Measurements from ENCODE around the gene RABGGTA.

DNA sequence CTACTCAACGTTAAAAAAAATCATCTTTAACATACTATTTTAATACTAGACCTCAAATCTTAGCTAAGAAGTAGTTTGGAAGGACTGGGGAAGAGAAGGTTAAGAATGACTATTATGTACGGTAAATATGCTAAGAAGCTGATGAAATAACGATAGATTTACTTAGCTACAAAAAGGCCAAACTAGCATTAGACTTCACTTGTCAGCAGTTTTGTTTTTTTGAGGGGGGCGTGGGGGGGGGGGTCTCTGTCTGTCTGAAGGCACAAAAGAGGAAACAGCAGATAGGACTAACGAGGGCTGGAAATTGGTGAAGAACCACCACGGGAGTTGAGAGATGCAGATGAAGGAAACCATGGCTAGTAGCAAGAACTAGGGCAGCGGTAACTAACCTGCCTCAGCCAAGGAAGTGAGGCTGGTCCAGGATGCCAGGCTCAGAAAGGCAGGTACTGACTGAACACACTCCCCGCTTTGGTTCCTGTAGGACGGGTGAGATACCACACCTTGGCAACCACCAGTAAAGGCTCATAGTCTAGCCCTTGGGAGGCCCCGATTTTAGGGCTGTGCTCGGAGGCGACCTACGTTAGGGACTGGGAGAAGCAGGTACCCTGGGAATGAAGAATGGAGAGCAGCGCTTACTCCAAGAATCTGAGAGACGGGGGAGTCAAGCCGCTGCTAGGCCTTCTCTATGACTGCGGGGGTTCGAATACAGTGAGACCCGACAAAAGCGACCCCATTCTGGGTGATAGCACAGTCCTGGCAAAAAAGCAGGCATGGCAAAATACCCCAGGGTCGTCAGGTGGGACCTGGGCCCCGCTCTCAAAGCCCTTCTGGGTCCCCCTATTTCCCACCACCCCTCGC lies 39.9 kb downstream of the RABGGTA start:
- TF ChIP-seq POLR2AphosphoS5 (IDR thresholded peaks at IDR 0.05; ENCODE audit: low read depth, low read length) (no peak), TAF1 (IDR thresholded peaks at IDR 0.05; ENCODE audit: borderline replicate concordance, insufficient read depth, low read length) (no peak), SIN3A (IDR thresholded peaks at IDR 0.05; ENCODE audit: borderline replicate concordance, insufficient read depth, low read length) (no peak), FOXP2 (optimal IDR thresholded peaks at IDR 0.05; ENCODE audit: borderline replicate concordance, extremely low read depth, extremely low read length, insufficient read depth) (no peak)
- TF ChIP-seq, protein P1, sequence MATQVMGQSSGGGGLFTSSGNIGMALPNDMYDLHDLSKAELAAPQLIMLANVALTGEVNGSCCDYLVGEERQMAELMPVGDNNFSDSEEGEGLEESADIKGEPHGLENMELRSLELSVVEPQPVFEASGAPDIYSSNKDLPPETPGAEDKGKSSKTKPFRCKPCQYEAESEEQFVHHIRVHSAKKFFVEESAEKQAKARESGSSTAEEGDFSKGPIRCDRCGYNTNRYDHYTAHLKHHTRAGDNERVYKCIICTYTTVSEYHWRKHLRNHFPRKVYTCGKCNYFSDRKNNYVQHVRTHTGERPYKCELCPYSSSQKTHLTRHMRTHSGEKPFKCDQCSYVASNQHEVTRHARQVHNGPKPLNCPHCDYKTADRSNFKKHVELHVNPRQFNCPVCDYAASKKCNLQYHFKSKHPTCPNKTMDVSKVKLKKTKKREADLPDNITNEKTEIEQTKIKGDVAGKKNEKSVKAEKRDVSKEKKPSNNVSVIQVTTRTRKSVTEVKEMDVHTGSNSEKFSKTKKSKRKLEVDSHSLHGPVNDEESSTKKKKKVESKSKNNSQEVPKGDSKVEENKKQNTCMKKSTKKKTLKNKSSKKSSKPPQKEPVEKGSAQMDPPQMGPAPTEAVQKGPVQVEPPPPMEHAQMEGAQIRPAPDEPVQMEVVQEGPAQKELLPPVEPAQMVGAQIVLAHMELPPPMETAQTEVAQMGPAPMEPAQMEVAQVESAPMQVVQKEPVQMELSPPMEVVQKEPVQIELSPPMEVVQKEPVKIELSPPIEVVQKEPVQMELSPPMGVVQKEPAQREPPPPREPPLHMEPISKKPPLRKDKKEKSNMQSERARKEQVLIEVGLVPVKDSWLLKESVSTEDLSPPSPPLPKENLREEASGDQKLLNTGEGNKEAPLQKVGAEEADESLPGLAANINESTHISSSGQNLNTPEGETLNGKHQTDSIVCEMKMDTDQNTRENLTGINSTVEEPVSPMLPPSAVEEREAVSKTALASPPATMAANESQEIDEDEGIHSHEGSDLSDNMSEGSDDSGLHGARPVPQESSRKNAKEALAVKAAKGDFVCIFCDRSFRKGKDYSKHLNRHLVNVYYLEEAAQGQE (IDR thresholded peaks at IDR 0.05; ENCODE audit: insufficient read depth in 1 of 2, low read depth in 2 of 2, low read length in 2 of 2): no peak

Data from PFSK-1 (cell line).